GM10266 (cell line): Measurements from ENCODE around the gene SEPTIN1.

ENCODE experiments used
- DNase-seq: peaks from one replicate; pipeline ENCODE4 v3.0.0; 2012; ENCODE audit errors: extremely low spot score
- CTCF ChIP-seq: IDR thresholded peaks from 2 replicates; pipeline ENCODE4 v1.5.1; 2012; ENCODE audit warnings: mild to moderate bottlenecking, low read depth; ENCODE audit not compliant: control insufficient read depth, insufficient read depth; ENCODE audit errors: missing control alignments

Gene SEPTIN1

DNA sequence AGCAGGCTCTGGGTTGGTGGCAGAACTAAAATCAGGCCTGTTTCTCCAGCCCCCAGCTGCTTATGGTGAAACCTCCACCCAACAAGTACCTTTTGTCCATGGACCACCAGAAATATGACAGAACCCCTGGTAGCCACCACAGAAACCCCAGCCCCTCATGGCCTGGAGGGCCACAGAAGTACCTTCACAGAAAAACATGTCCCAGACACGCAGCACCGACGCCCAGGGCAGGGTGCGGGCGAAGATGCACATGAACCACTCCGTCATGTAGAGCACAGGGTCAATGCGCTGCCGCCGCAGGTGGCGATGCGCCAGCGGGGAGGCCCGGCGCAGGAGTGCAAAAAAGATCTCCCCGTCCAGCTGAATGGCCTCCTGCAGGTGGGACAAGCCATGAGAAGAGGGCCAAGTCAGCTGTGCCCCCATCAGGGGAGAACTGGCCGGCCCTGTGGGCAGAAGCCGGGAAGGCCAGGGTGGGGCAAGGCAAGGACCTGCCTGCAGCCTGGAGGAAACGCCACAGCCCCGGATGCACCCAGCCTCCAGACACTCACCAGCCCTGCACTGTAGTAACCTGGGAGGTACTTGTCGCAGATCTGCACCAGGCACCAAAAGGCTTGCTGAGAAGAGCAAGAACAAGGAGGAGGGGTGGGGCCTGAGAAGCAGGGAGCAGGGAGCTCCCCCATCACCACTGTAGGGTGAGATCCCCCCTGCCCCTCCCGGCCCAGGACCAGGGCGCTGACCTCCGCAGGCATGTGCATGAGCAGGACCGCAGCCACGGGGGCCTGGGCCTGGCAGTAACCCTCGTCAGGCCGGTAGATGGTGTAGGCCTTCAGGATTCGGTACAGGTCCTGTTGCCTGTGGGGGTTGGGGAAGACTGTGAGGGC, 23.1 kb downstream of the SEPTIN1 start:
- DNase-seq = no peak
- no peak for TF ChIP-seq CTCF

DNA sequence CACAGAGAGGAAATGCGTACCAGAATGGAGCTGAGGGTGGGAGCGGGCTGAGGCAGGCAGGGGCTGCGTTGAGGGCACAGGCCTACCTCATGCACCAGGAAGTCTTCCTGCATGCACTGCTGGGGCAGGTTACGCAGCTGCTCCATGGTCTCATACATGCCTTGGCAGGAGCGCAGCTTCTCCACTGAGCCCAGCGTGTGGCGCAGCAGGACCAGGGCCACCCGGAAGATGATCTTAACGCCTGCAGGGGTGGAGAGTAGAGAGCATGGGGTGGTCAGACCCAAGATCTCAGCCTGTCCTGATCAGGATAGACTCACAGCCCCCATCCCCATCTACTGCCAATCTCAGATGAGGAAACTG, 23.8 kb downstream of the SEPTIN1 start:
- DNase-seq = no peak
- TF ChIP-seq CTCF = no peak

- no peak for DNase-seq
- no peak for TF ChIP-seq CTCF
These were observed 24.4 kb downstream of the SEPTIN1 start for GRCh38 chr16:30357715-30358576.

DNA sequence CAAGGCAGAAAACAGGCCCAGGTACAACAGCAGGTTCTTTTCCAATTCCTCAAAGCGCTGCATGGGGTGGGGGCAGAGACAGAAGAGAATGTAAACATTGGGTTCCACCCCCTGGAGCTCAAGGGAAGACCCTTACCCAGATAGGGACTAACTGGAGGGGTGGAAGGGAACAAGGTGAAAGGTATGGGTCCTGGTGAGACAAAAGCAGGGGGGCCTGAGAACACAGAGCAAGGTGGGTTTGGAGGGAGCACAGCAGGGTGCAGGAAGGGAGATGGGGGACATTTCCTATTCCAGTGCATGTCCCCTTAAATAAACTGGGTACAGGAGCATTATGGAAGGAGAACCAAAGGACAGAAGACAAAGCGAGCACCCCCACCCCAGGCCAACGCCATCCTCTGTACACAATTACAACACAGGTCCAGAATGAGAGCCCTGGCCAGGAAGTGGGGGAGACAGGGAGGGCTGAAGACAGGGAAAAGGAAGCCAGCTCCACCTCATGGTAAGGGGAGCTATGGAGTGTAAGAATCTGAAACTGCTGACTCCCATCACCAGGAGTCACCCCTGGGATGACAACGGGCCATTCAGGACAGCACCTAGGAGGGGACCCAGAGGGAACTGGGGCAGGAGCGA, 25.2 kb downstream of the SEPTIN1 start:
- no peak for TF ChIP-seq CTCF
- no peak for DNase-seq

- DNase-seq = no peak
- TF ChIP-seq CTCF = no peak
These were observed 25.8 kb downstream of the SEPTIN1 start for GRCh38 chr16:30356401-30357084.

DNA sequence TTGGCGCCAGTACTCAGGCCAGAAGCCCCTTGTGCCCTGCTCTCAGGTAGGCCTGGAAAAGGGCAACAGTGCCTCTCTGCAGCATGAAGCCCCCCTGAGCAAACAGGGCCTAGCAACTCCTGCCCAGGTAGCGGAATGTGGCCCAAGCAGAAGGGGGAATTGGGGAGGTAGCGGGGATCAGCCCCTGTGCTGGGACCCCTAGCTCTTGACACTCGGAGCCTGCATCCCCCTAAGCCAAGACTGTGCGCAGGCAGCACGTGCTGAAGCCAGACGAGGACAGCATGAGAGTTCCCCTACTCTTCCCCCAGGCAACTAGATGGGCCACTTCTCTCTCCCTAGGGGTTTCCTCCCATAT, 26.4 kb downstream of the SEPTIN1 start:
- DNase-seq = no peak
- no peak for TF ChIP-seq CTCF
